Measurements from ENCODE around the gene STAT4.

Gene STAT4

DNA sequence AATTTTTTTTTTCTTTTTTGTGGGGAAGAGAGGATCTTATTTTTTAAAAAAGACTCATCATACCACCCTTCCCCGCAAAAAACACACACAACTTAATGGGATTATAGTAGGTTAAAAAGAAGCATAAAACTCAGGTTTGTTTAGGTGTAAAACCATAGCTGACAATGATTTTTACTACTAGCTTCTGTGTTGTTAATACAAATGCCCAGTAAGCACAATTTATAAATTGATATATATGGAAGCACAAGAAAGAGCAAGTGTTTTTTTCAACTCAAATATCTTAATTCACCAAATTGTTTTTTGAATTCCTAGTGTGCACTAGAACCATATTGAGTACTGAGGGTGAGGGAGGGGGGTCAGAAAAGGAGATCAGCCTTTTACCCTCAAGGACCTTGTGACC, 7.0 kb downstream of the STAT4 start:
- Histone ChIP-seq H3K9me3 (ENCODE audit: control insufficient read depth, insufficient read depth, low read length) (no peaks in the 10 kb centered on the region), H4K20me1 (ENCODE audit: control insufficient read depth, insufficient read depth, low read depth, low read length) (no peaks in the 10 kb centered on the region), H3K36me3 (ENCODE audit: control insufficient read depth, low read length) (no peaks in the 10 kb centered on the region), H3K4me3 (ENCODE audit: low read length) (no peak overlapping the region), H3K79me2 (ENCODE audit: control insufficient read depth, low read length) (no peaks in the 10 kb centered on the region), H3K4me1 (ENCODE audit: control insufficient read depth, low read length) (no peaks in the 10 kb centered on the region), H3F3A (ENCODE audit: control insufficient read depth, insufficient read depth) (no peaks in the 10 kb centered on the region), H3K27me3 (ENCODE audit: control insufficient read depth, low read length) (peaks cover 9% of the 10 kb centered on the region), H3K4me2 (ENCODE audit: low read length) (no peak overlapping the region), H3K9me2 (replicated peaks; ENCODE audit: control insufficient read depth, low read length) (no peaks in the 10 kb centered on the region), H3K27ac (ENCODE audit: low read depth, low read length) (no peak overlapping the region)
- TF ChIP-seq, protein P1, sequence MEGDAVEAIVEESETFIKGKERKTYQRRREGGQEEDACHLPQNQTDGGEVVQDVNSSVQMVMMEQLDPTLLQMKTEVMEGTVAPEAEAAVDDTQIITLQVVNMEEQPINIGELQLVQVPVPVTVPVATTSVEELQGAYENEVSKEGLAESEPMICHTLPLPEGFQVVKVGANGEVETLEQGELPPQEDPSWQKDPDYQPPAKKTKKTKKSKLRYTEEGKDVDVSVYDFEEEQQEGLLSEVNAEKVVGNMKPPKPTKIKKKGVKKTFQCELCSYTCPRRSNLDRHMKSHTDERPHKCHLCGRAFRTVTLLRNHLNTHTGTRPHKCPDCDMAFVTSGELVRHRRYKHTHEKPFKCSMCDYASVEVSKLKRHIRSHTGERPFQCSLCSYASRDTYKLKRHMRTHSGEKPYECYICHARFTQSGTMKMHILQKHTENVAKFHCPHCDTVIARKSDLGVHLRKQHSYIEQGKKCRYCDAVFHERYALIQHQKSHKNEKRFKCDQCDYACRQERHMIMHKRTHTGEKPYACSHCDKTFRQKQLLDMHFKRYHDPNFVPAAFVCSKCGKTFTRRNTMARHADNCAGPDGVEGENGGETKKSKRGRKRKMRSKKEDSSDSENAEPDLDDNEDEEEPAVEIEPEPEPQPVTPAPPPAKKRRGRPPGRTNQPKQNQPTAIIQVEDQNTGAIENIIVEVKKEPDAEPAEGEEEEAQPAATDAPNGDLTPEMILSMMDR (IDR thresholded peaks at IDR 0.05; ENCODE audit: low read depth, low read length, poor library complexity, severe bottlenecking) = no peak
- no peak for TF ChIP-seq EZH2phosphoT487 (IDR thresholded peaks at IDR 0.05; ENCODE audit: borderline replicate concordance, low read length)

DNA sequence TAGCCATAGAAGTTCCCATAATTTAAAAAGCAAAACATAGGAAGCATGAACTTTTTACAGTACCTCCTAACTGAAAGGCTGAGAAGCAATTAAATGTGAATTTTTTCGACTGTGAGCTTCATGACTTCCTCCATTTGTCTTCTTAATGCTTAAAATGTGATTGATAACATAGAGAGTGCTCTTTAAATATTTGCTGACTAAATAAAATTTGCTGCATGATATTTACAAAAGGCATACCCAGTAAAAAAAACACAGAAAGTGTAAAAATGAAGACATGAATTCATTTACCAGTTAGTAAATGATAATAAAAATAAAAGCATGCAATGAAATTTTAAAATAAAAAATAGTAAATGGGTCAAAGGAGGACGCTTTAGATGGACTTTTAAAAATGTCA, 21.9 kb downstream of the STAT4 start:
- no peak overlapping the region for H3K27ac ChIP-seq (ENCODE audit: low read depth, low read length)
- H3K9me3 ChIP-seq (ENCODE audit: control insufficient read depth, insufficient read depth, low read length) = no peaks in the 10 kb centered on the region
- H3K4me2 ChIP-seq (ENCODE audit: low read length) = no peak overlapping the region
- no peaks in the 10 kb centered on the region for H4K20me1 ChIP-seq (ENCODE audit: control insufficient read depth, insufficient read depth, low read depth, low read length)
- H3K4me1 ChIP-seq (ENCODE audit: control insufficient read depth, low read length) = no peaks in the 10 kb centered on the region
- H3K27me3 ChIP-seq (ENCODE audit: control insufficient read depth, low read length) = no peaks in the 10 kb centered on the region
- no peaks in the 10 kb centered on the region for H3K9me2 ChIP-seq (replicated peaks; ENCODE audit: control insufficient read depth, low read length)
- H3K79me2 ChIP-seq (ENCODE audit: control insufficient read depth, low read length) = no peaks in the 10 kb centered on the region
- no peaks in the 10 kb centered on the region for H3F3A ChIP-seq (ENCODE audit: control insufficient read depth, insufficient read depth)
- H3K4me3 ChIP-seq (ENCODE audit: low read length) = no peak overlapping the region
- no peaks in the 10 kb centered on the region for H3K36me3 ChIP-seq (ENCODE audit: control insufficient read depth, low read length)
- TF ChIP-seq EZH2phosphoT487 (IDR thresholded peaks at IDR 0.05; ENCODE audit: borderline replicate concordance, low read length) = no peak
- TF ChIP-seq, protein P1 (IDR thresholded peaks at IDR 0.05; ENCODE audit: low read depth, low read length, poor library complexity, severe bottlenecking) = no peak

DNA sequence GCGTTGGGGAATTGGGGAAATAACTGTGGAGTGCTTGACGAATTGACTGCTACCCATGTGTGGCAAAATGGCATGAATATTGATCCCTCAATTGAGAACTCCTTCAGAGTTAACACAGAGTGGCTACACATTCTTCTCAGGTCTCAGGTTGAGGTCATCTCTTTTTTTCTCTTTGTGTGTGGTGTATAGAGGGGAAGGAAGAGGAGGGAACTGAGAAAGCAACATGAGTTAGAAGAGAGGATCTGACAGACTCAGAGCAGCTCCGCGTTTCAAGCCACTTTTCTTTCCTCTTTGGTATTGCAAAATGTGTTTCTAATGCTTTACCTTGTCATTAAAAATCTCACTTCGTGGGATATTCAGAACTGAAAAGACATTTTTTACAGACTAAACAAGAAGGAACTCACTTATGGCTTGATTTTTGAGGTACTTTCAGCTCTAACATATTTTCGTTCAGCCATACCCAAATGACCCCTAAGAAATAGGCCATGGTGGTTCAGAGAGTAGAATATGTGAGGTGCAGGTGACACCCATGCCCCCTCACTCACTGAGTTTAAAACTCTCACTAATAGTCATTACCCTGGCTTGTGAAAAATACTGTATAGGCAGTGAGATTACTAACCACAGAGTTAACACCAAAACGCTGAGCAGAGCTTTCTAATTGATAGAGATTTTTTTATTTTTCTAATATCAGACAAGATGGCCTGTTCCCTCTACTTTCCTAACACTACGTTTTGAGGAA, 22.5 kb downstream of the STAT4 start:
- H3K27me3 ChIP-seq (ENCODE audit: control insufficient read depth, low read length) = no peaks in the 10 kb centered on the region
- no peaks in the 10 kb centered on the region for H4K20me1 ChIP-seq (ENCODE audit: control insufficient read depth, insufficient read depth, low read depth, low read length)
- no peak overlapping the region for H3K4me3 ChIP-seq (ENCODE audit: low read length)
- H3K79me2 ChIP-seq (ENCODE audit: control insufficient read depth, low read length) = no peaks in the 10 kb centered on the region
- H3K27ac ChIP-seq (ENCODE audit: low read depth, low read length) = no peak overlapping the region
- H3K4me1 ChIP-seq (ENCODE audit: control insufficient read depth, low read length) = no peaks in the 10 kb centered on the region
- TF ChIP-seq EZH2phosphoT487 (IDR thresholded peaks at IDR 0.05; ENCODE audit: borderline replicate concordance, low read length) = no peak
- TF ChIP-seq, protein P1 (IDR thresholded peaks at IDR 0.05; ENCODE audit: low read depth, low read length, poor library complexity, severe bottlenecking) = no peak
- no peaks in the 10 kb centered on the region for H3K9me2 ChIP-seq (replicated peaks; ENCODE audit: control insufficient read depth, low read length)
- no peaks in the 10 kb centered on the region for H3K36me3 ChIP-seq (ENCODE audit: control insufficient read depth, low read length)
- no peaks in the 10 kb centered on the region for H3K9me3 ChIP-seq (ENCODE audit: control insufficient read depth, insufficient read depth, low read length)
- H3K4me2 ChIP-seq (ENCODE audit: low read length) = no peak overlapping the region
- no peaks in the 10 kb centered on the region for H3F3A ChIP-seq (ENCODE audit: control insufficient read depth, insufficient read depth)
